Measurements from ENCODE around the gene BMP5.
"Not testable (repeated sequence)": the region's sequence is repeated elsewhere in the genome, so short reads cannot be mapped to it uniquely, and the experiment has no call there.

BMP5 gene

DNA sequence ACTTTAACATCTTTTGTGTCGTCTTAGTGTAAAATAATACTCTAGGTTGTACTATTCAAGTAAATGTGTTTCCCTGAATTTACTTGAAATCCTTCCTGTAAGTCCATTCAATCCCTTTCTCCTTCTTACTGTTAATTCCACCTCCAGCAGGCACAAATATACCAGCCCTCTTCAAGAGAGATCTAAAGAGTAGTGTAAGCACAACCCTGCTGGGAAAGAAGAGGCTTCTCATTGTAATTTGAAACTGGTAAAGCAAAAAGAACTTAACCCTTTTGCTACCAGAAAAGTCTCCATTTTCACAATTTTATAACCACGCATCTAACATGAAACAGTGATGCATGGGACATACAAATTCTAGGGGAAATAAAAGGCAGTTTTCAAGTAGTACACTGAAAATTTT is at the start of gene BMP5:
Gene BMP5, minus strand, starts transcription at position 191 of the 400 bp plus-strand sequence. CDS start 725 bp downstream, outside the sequence.
- no peak for DNase-seq (ENCODE audit: low read depth)

- no peak for DNase-seq (ENCODE audit: low read depth)
These were observed 47.0 kb upstream of the BMP5 start for GRCh38 chr6:55922406-55922805.

- no peak for DNase-seq (ENCODE audit: low read depth)
These were observed 44.4 kb upstream of the BMP5 start for GRCh38 chr6:55919716-55920308.

- no peak for DNase-seq (ENCODE audit: low read depth)
These were observed 43.2 kb upstream of the BMP5 start for GRCh38 chr6:55918639-55919038.

DNA sequence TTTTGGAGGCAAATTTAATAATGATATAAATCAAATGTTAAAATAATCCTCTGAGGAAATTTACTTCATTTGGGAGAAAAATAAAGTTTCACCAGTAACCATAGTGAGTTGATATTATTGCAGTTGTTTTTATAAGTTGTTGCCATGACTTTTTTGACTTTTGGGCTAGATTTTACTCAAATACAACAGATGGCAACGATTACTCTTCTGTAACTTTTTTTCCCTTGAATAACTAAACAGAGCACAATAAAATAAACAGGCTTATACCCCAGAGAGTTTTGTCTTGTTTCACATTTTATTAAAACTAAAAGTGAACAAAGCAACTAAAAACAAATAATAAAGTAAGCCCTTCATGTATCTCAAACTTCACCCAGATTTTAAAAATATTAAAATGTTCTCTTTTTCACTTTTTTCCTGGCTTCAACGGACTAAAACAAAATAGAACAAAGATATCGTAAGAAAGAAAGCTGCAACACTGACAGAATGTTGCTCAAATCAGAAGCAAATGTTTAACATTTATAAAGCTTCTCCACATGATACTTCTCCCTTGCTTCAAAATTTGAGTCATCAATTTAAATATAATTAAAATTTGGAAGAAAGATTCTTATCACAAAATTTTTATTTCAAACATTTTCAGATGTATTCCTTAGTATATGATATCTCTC is 42.5 kb upstream of the BMP5 start:
- no peak for DNase-seq (ENCODE audit: low read depth)

- no peak for DNase-seq (ENCODE audit: low read depth)
These were observed 40.8 kb upstream of the BMP5 start for GRCh38 chr6:55916188-55916587.

DNA sequence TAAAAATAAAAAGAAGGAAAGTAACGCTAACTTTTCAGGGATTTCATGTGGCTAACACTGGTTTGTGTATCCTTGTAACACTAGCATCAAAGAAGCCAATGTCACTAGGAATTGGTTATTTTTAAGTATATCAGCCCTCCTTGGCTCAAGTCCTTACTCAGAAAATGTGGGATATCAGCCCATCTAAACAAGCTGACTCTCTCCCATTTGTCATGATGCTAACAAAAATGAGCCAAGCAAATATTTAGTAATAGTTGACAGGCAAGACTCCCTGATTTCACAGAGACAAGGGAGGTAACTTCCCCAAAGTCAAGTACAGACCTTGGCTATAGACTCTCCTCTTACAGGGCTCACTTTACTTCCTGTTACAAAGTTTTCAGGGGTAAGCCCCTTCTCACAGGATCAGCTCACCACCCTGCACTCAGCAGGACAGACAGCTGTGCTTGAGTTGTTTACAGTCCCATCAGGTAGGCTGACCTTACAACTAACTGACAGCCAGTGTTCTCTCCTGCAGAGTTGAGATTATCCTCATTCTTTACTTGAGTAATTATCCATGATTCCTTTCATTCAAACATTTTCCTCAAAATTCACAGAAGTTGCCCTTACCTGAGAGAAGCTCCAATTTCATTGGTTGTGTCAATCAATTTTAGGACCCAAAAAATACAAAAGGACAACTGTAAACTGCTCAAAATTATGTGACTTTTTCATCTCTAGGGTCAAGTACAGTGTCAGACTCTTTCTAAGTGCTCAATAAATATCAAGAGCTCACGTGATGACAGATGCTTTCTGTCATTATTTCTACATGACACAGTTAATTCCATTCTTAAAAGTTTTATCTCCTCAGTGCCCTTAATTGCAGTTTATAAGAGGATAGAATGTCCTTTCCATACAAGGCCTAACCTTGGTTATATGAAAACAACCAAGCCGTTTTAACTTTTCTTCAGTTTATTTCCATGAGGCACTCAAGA is 38.1 kb upstream of the BMP5 start:
- DNase-seq (ENCODE audit: low read depth) = no peak

DNA sequence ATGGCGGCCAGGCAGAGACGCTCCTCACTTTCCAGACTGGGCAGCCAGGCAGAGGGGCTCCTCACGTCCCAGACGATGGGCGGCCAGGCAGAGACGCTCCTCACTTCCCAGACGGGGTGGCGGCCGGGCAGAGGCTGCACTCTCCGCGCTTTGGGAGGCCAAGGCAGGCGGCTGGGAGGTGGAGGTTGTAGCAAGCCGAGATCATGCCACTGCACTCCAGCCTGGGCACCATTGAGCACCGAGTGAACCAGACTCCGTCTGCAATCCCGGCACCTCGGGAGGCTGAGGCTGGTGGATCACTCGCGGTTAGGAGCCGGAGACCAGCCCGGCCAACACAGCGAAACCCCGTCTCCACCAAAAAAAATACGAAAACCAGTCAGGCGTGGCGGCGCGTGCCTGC is 35.1 kb upstream of the BMP5 start:
- not testable (repeated sequence) for DNase-seq (ENCODE audit: low read depth)

GRCh38 chr6:55909911-55910310 is 34.5 kb upstream of the BMP5 start:
- not testable (repeated sequence) for DNase-seq (ENCODE audit: low read depth)

DNA sequence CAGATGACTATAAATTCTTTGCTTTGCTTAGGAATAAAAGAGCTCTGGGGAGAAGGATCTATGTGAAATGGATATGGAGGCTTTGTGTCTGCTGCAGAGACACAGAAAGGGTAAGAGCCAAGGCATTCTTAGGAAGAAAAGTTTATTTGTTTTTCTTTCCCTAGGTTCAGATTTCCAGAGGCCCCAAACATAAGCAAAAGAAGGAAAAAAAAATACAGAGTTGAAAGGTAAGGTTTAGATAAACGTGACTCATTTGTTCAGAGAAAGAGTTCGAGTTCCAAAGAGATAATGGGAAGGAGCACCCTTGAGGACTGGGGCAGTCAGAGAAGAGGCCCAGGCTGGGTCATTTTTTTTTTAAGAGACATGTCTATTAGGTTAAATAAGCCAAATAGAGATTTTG is 27.4 kb upstream of the BMP5 start:
- DNase-seq (ENCODE audit: low read depth) = no peak

DNA sequence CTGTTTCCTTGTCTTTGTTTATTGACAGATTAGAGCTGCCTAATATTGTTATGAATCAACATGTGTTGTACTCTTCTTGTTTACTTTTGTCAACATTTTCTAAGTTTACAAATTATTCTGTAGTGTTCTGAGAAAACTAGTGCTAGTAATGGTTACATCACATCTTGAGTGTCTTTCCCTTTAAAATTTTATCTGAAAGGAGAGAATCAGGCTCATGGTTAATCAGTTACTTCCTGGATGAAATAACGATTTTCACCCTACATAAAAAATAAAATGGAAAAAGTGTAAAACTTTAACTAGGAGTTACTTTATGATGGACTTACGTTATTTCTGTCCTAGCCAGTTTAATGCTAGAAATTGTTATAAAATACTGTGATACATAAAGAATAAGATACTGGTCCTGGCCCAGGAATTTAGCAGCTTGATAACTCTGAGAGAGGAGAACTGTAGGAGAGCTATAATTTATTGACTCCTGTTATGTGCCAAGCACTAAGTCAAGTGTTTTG is 26.4 kb upstream of the BMP5 start:
- DNase-seq (ENCODE audit: low read depth) = no peak

GRCh38 chr6:55898342-55898741 is 23.0 kb upstream of the BMP5 start:
- DNase-seq (ENCODE audit: low read depth) = no peak

DNA sequence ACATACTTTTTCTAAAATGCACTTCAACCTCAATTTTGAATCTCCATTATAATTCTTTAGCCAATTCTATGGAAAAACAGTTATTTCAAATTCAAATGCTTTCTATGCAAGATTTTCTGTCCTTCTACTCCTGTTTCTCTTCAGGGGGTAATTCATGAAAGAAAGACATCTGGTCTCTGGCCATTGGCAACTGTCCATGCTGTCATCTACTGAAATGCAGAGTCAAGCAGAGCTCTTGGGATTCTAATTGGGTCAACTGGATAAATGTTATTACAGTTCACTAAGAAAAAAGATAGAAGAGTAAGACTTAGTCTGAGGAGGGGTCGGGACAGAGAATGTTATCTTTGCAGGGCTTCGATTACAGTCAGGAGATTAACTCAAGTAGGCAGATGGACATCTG is 22.0 kb upstream of the BMP5 start:
- no peak for DNase-seq (ENCODE audit: low read depth)

GRCh38 chr6:55895972-55896730 is 20.8 kb upstream of the BMP5 start:
- no peak for DNase-seq (ENCODE audit: low read depth)

DNA sequence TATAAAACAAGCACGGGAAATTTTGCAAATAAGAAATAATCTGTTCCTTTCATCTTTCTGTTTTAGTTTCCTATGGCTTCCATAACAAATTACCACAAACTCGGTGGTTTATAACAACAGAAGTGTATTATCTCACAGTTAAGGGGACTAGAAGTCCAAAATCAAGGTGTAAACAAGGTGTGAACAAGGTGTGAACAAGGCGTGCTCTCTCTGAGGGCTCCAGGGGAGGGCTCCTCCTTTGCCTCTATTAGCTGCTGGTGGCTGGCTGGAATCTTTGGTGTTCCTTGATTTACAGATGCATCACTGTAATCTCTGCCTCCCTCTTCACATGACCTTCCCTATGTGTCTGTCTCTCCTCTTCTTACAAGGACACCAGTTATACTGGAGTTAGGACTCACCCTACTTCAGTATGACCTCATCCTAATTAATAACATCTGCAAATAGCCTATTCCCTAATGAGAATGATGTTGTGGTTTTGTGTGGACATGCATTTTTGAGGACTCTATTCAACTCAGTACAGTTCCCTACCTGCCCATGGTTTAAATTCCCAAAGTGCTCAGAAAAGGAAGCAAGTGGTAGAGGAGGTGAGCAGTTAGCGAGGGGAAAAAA is 17.5 kb upstream of the BMP5 start:
- no peak for DNase-seq (ENCODE audit: low read depth)

- DNase-seq (ENCODE audit: low read depth) = no peak
These were observed 13.5 kb upstream of the BMP5 start for GRCh38 chr6:55888917-55889316.

GRCh38 chr6:55886185-55886836 is 10.9 kb upstream of the BMP5 start:
- no peak for DNase-seq (ENCODE audit: low read depth)

GRCh38 chr6:55882718-55883569 is 7.6 kb upstream of the BMP5 start:
- no peak for DNase-seq (ENCODE audit: low read depth)

- DNase-seq (ENCODE audit: low read depth) = no peak
These were observed 1.9 kb upstream of the BMP5 start for GRCh38 chr6:55877283-55877682.

- DNase-seq (ENCODE audit: low read depth) = no peak
These were observed 1.1 kb downstream of the BMP5 start for GRCh38 chr6:55874316-55874715.
